GM12878 (cell line): ENCODE data around the gene PCID2. TPM values are rescaled to one million over a fixed set of nuclear protein-coding genes. Genes with fewer than 3 reads are reported as not detected.

Experiments
- ATAC-seq: fragments of 200-7000 bp; cut with Tn5 transposase; 3 replicates; pipeline ENCODE4 v1.9.1; 2020; ENCODE audit warnings: mild to moderate bottlenecking, moderate library complexity
- BruUV-seq: library from RNA; stranded (reverse); fragments of 400-500 nt; replicated peaks from 2 replicates; lab custom pipeline; 2021; lab: Mats Ljungman, UMichigan
- CTCF ChIA-PET: fragments of 300-600 bp; sonication (Branson Sonifier 250); formaldehyde crosslinking; extraction: SDS; loops from one replicate; lab custom pipeline; 2021; ENCODE audit warnings: inconsistent platforms; lab: Yijun Ruan, JAX
- POLR2A ChIA-PET: fragments of 350-600 bp; formaldehyde crosslinking; extraction: SDS; loops from one replicate; lab custom pipeline; 2021; ENCODE audit warnings: inconsistent platforms; lab: Charles Lee
- RAD21 ChIA-PET: fragments of 300-600 bp; sonication (Branson Sonifier 250); formaldehyde crosslinking; loops from one replicate; lab custom pipeline; 2023; ENCODE audit warnings: antibody characterized with exemption; ENCODE audit not compliant: unreplicated experiment; lab: Charles Lee
- SMC1A ChIA-PET: fragments of 300-600 bp; sonication (Branson Sonifier 250); formaldehyde crosslinking; loops from one replicate; lab custom pipeline; 2023; ENCODE audit not compliant: unreplicated experiment, uncharacterized antibody; lab: Charles Lee
- DNase-seq: peaks from one replicate; pipeline ENCODE4 v3.0.0-alpha.2; 2011; ENCODE audit warnings: low read depth, low spot score
- FAIRE-seq: peaks from 3 replicates; lab custom pipeline; 2011; peaks lifted over from hg19 to GRCh38; lab: Jason Lieb, UNC
- H2AFZ ChIP-seq: 2 replicates; pipeline ENCODE4 v1.6.0; 2011; ENCODE audit warnings: low read depth, low read length, control low read depth; ENCODE audit not compliant: control insufficient read depth
- H3K27ac ChIP-seq: 2 replicates; pipeline ENCODE4 v1.5.1; 2011; ENCODE audit warnings: control low read depth; ENCODE audit not compliant: control insufficient read depth, insufficient read depth
- H3K27me3 ChIP-seq, 2 experiments: replicated peaks in 1 of 2; 2 replicates each; pipeline versions ENCODE4 v1.6.0 to v1.6.1; 2011; ENCODE audit warnings: low read length in 1 of 2; ENCODE audit not compliant: control insufficient read depth in 2 of 2, insufficient read depth in 2 of 2
- H3K36me3 ChIP-seq, 2 experiments: 2 replicates each; pipeline ENCODE4 v1.5.1; 2011; ENCODE audit warnings: low read length in 1 of 2; ENCODE audit not compliant: control insufficient read depth in 2 of 2, insufficient read depth in 2 of 2
- H3K4me1 ChIP-seq: 2 replicates; pipeline ENCODE4 v1.6.1; 2011; ENCODE audit warnings: mild to moderate bottlenecking, low read length, moderate library complexity, mixed read lengths; ENCODE audit not compliant: control insufficient read depth, insufficient read depth
- H3K4me2 ChIP-seq: 2 replicates; pipeline ENCODE4 v1.6.0; 2011; ENCODE audit warnings: control low read depth; ENCODE audit not compliant: control insufficient read depth, insufficient read depth
- H3K4me3 ChIP-seq: fragments of 200-600 bp; sonication (generic); 2 replicates; pipeline ENCODE4 v1.5.1; 2016
- H3K79me2 ChIP-seq: 2 replicates; pipeline ENCODE4 v1.6.0; 2011; ENCODE audit warnings: low read length; ENCODE audit not compliant: control insufficient read depth, insufficient read depth
- H3K9ac ChIP-seq: 2 replicates; pipeline ENCODE4 v1.8.0; 2011; ENCODE audit warnings: low read length, control low read depth, mixed read lengths; ENCODE audit not compliant: control insufficient read depth, insufficient read depth
- H3K9me3 ChIP-seq: replicated peaks from 3 replicates; pipeline ENCODE4 v1.5.1; 2011; ENCODE audit warnings: mild to moderate bottlenecking, low read length; ENCODE audit not compliant: control insufficient read depth, insufficient read depth
- H4K20me1 ChIP-seq: 2 replicates; pipeline ENCODE4 v1.6.0; 2011; ENCODE audit not compliant: control insufficient read depth, insufficient read depth
- ASH2L ChIP-seq: fragments of 300-600, 200-600 bp; sonication (generic); IDR thresholded peaks from 2 replicates; pipeline ENCODE4 v1.6.1; 2017; ENCODE audit warnings: low read depth, mild to moderate bottlenecking, borderline replicate concordance
- ATF3 ChIP-seq: IDR thresholded peaks from 2 replicates; pipeline ENCODE4 v1.6.1; 2011; ENCODE audit warnings: low read depth, mild to moderate bottlenecking, low read length, moderate library complexity, borderline replicate concordance; ENCODE audit errors: extremely low read depth
- BHLHE40 ChIP-seq, 2 experiments: fragments of 450-650 bp in 1 of 2; IDR thresholded peaks; 2 replicates each; pipeline ENCODE4 v1.6.1; 2011 to 2017; ENCODE audit warnings: low read depth in 2 of 2, borderline replicate concordance in 1 of 2, improper control_type of control experiment in 1 of 2, low read length in 1 of 2, mild to moderate bottlenecking in 1 of 2
- NKRF ChIP-seq: fragments of 450-650 bp; conservative IDR thresholded peaks from 2 replicates; pipeline ENCODE4 v1.6.1; 2017; ENCODE audit warnings: mild to moderate bottlenecking, moderate library complexity
- RBBP5 ChIP-seq: fragments of 200-600 bp; sonication (generic); conservative IDR thresholded peaks from 2 replicates; pipeline ENCODE4 v1.6.1; 2016
- SMAD1 ChIP-seq: fragments of 450-650 bp; IDR thresholded peaks from 2 replicates; pipeline ENCODE4 v1.6.1; 2018; ENCODE audit warnings: mild to moderate bottlenecking, low read depth; ENCODE audit not compliant: partially characterized antibody
- WGBS: methylation state at CpG from one replicate; pipeline ENCODE4 v1.1.6; 2016; ENCODE audit warnings: low lambda C conversion rate; ENCODE audit not compliant: insufficient replicate concordance, insufficient coverage; ENCODE audit errors: missing lambda C conversion rate; 5-methylcytosine and 5-hydroxymethylcytosine counted together
- in situ Hi-C: fragments of 300-500 bp; cut with MboI; formaldehyde crosslinking; loops from 9 replicates; pipeline ENCODE4 v1.14.3; 2018; ENCODE audit warnings: mixed read lengths
- intact Hi-C: fragments of 100-400 bp; cut with micrococcal nuclease; formaldehyde crosslinking; loops from one replicate; pipeline ENCODE4 v1.14.2; 2022; ENCODE audit not compliant: unreplicated experiment
- polyA plus RNA-seq, 11 experiments: library from polyadenylated mRNA; depleted of rRNA in 4 of 11; unstranded in 6 of 11; stranded (reverse) in 5 of 11; fragments of >200 nt; fragmentation: Nextera tagmentation in 4 of 11; fragmentation: Illumina TruSeq in 1 of 11; extraction: Ambion mirVana in 4 of 11; extraction: Trizol in 1 of 11; gene quantifications; 1 replicate in 1 of 11; 2 replicates in 10 of 11; pipeline versions ENCODE4 v1.2.1 to v1.2.3, GENCODE V29; 2011 to 2016; ENCODE audit warnings: inconsistent platforms in 2 of 11, missing spikeins in 2 of 11, low read depth in 1 of 11
- total RNA-seq, 4 experiments: library from RNA; depleted of rRNA in 3 of 4; stranded (reverse); fragments of >200 nt in 3 of 4; fragmentation: Illumina TruSeq in 1 of 4; extraction: Trizol in 1 of 4; gene quantifications; 2 replicates each; pipeline versions ENCODE4 v1.2.1 to v1.2.3, GENCODE V29; 2013 to 2021

PCID2 gene
- total and polyA plus RNA-seq, 10 of the 15 experiments (the other 5 are each of a cell fraction or from before 2014, with no cell fraction given) = 37.0 to 98.1 (median 58.3) TPM

GRCh38 chr13:113137691-113138298, 70.7 kb downstream of the PCID2 start:
- WGBS = 55% methylated on average over 11 of the region's 11 CpGs
- Histone ChIP-seq H4K20me1 (no peaks in the 10 kb centered on the region), H3K4me2 (no peak overlapping the region), H2AFZ (no peak overlapping the region), H3K27me3 (no peaks in the 10 kb centered on the region; a peak in 1 of 4 replicates), H3K27ac (no peak overlapping the region), H3K4me3 (no peak overlapping the region), H3K36me3 (no peaks in the 10 kb centered on the region), H3K79me2 (no peaks in the 10 kb centered on the region), H3K4me1 (no peaks in the 10 kb centered on the region), H3K9me3 (peaks cover 2% of the 10 kb centered on the region; the same call in 1 of the 3 replicates), H3K9ac (no peak overlapping the region)
- no peak for DNase-seq
- SMC1A ChIA-PET = no interaction called here
- in situ Hi-C loops = no loop called here
- RAD21 ChIA-PET = no interaction called here
- ATAC-seq = no peak
- BruUV-seq = no TSS peak
- POLR2A ChIA-PET = no interaction called here
- CTCF ChIA-PET = interaction anchor here (0.6 kb wide), 1 partner anchor 257 kb away, joined by 3 read pairs; no protein-coding TSS in a partner anchor
- FAIRE-seq = no peak
- TF ChIP-seq SMAD1 = no peak
- intact Hi-C loops = no loop called here

GRCh38 chr13:113135281-113135760, 73.1 kb downstream of the PCID2 start:
- FAIRE-seq (no peak), DNase-seq (no peak), ATAC-seq (no peak)
- Histone ChIP-seq H3K9ac (no peak overlapping the region), H3K27ac (no peak overlapping the region), H3K4me1 (no peaks in the 10 kb centered on the region), H3K79me2 (no peaks in the 10 kb centered on the region), H3K27me3 (0 out of 4 replicates have a peak, but pooled peaks cover 0 to 3% of the 10 kb centered on the region in 2 experiments), H3K36me3 (no peaks in the 10 kb centered on the region), H2AFZ (no peak overlapping the region), H3K4me2 (no peak overlapping the region), H3K4me3 (no peak overlapping the region), H3K9me3 (peaks cover 2% of the 10 kb centered on the region; the same call in 1 of the 3 replicates), H4K20me1 (no peaks in the 10 kb centered on the region)
- ChIA-PET CTCF (no interaction called here), POLR2A (no interaction called here), RAD21 (no interaction called here), SMC1A (no interaction called here)
- 39% methylated on average over 2 of the region's 2 CpGs for WGBS
- intact Hi-C loops (no loop called here), in situ Hi-C loops (no loop called here)
- no peak for TF ChIP-seq BHLHE40 (IDR thresholded peaks at IDR 0.05; ENCODE audit: borderline replicate concordance in 1 of 2, low read depth in 2 of 2, low read length in 1 of 2)
- TF ChIP-seq RBBP5 = no peak
- no peak for TF ChIP-seq ASH2L
- no peak for TF ChIP-seq NKRF
- no peak for TF ChIP-seq ATF3
- BruUV-seq = no TSS peak
